ENCODE results near the gene UBE2S. TPM values are rescaled to one million over a fixed set of nuclear protein-coding genes. Genes with fewer than 3 reads are reported as not detected.

The UBE2S gene
- total RNA-seq, 3 donors from 2014 or later, result 7.2 to 9.0 (median 8.9) TPM

DNA sequence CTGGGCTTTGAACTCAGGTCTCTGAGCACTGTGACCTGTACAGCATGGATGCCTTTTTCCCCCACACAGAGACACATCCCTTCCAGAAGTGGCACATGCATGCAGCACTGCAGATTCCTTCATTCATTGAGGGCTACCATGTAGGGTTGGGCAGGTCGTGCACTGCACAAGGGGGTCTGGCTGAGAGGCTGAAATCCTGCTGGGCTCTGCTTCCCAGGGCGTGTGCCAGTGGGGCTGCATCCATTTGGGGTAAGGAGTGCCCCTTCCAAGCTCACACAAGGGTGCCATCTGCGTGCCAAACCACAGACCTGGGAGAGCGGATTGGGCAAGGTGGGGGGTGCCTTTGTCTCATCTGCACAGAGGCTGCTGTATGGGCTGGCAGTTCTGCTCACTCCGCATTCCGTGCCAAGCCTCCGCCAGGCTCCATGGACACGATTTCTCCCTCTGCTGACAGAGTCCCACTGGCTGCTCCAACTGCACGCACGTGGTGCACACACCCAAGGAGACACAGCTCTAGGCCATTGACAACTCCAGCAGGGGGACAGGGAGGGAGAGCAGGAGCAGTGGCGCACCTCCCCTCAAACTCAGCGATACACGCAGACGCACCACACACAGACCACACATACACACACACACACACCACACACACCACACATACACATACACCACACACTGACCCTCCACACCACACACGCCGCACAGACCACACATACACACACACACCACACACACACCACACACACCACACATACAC lies 40.0 kb upstream of the UBE2S start:
- Histone ChIP-seq H3K4me1 (peaks cover 0 to 14% of the 10 kb centered on the region in 2 donors), H3K4me3 (no peak overlapping the region), H3K27me3 (peaks cover 14 to 57% of the 10 kb centered on the region in 2 donors), H3K27ac (no peak overlapping the region), H3K9me3 (no peaks in the 10 kb centered on the region), H3K36me3 (no peaks in the 10 kb centered on the region)
- no peak for DNase-seq (ENCODE audit: low spot score in 2 of 2)
- intact Hi-C loops (cut with DNase I; ENCODE audit: low total_unique reads), result no loop called here
- no peak for TF ChIP-seq POLR2AphosphoS5 (IDR thresholded peaks at IDR 0.05)
- no peak for TF ChIP-seq POLR2A (IDR thresholded peaks at IDR 0.05)
- TF ChIP-seq, protein P1, sequence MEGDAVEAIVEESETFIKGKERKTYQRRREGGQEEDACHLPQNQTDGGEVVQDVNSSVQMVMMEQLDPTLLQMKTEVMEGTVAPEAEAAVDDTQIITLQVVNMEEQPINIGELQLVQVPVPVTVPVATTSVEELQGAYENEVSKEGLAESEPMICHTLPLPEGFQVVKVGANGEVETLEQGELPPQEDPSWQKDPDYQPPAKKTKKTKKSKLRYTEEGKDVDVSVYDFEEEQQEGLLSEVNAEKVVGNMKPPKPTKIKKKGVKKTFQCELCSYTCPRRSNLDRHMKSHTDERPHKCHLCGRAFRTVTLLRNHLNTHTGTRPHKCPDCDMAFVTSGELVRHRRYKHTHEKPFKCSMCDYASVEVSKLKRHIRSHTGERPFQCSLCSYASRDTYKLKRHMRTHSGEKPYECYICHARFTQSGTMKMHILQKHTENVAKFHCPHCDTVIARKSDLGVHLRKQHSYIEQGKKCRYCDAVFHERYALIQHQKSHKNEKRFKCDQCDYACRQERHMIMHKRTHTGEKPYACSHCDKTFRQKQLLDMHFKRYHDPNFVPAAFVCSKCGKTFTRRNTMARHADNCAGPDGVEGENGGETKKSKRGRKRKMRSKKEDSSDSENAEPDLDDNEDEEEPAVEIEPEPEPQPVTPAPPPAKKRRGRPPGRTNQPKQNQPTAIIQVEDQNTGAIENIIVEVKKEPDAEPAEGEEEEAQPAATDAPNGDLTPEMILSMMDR (IDR thresholded peaks at IDR 0.05), result no peak

DNA sequence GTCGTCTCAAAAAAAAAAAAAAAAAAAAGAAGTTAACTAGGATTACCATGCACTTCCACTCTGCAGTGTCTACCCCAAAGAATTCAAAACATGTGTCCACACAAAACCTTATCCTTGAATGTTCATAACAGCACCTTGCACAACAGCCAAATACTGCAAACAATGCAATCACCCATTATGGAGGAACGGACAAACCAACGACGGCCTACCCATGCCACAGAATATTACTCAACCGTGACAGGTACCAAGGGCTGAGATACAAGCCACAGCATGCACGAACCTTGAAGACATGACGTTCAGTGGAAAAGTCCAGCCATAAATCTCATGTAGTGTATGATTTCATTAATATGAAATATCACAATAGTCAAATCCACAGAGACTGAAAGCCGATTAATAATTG lies 38.5 kb upstream of the UBE2S start:
- TF ChIP-seq, protein P1 (IDR thresholded peaks at IDR 0.05), result no peak
- TF ChIP-seq POLR2AphosphoS5 (IDR thresholded peaks at IDR 0.05) (no peak), POLR2A (IDR thresholded peaks at IDR 0.05) (no peak)
- H3K27ac ChIP-seq, result no peak overlapping the region
- intact Hi-C loops (cut with DNase I; ENCODE audit: low total_unique reads), result no loop called here
- H3K27me3 ChIP-seq, result peaks cover 10 to 54% of the 10 kb centered on the region in 2 donors
- no peaks in the 10 kb centered on the region for H3K9me3 ChIP-seq
- H3K4me3 ChIP-seq, result no peak overlapping the region
- no peak for DNase-seq (ENCODE audit: low spot score in 2 of 2)
- no peaks in the 10 kb centered on the region for H3K36me3 ChIP-seq
- no peaks in the 10 kb centered on the region for H3K4me1 ChIP-seq

- TF ChIP-seq, protein P1 (IDR thresholded peaks at IDR 0.05), result no peak
- TF ChIP-seq POLR2AphosphoS5 (IDR thresholded peaks at IDR 0.05) (no peak), POLR2A (IDR thresholded peaks at IDR 0.05) (no peak)
- Histone ChIP-seq H3K27me3 (peaks cover 13 to 63% of the 10 kb centered on the region in 2 donors), H3K4me1 (no peaks in the 10 kb centered on the region), H3K36me3 (no peaks in the 10 kb centered on the region), H3K9me3 (no peaks in the 10 kb centered on the region), H3K4me3 (no peak overlapping the region), H3K27ac (no peak overlapping the region)
- intact Hi-C loops (cut with DNase I; ENCODE audit: low total_unique reads), result no loop called here
- DNase-seq (ENCODE audit: low spot score in 2 of 2), result no peak
These were observed 37.1 kb upstream of the UBE2S start for GRCh38 chr19:55444646-55445045.

DNA sequence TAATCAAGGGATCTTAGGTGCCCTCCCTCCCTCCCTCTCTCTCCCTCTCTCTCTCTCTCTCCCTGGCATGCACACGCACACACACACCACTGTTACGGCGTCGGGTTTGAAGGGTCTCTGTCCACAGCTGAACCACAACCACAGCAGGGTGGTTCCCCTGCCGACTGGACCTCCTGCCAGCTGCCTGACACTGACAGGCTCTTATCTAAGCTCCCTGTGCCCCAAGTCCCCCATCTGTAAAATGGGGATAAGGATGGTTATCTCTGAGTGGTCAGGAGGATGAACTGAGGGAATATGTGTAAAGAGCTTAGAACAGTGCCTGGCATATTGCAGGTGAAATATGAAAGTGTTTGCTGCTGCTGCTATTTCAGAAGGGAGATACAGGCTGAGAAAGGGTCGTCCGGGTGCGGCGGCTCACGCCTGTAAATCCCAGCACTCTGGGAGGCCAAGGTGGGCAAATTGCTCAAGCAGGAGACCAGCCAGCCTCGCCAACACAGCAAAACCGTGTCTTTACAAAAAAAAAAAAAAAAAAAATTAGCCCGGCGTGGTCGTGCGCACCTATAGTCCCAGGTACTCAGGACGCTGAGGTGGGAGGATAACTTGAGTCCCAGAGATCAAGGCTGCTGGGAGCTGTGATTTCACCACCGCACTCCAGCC lies 36.4 kb upstream of the UBE2S start:
- no peak for DNase-seq (ENCODE audit: low spot score in 2 of 2)
- Histone ChIP-seq H3K4me1 (no peaks in the 10 kb centered on the region), H3K9me3 (no peaks in the 10 kb centered on the region), H3K27ac (no peak overlapping the region), H3K36me3 (no peaks in the 10 kb centered on the region), H3K4me3 (no peak overlapping the region), H3K27me3 (peaks cover 19 to 64% of the 10 kb centered on the region in 2 donors)
- intact Hi-C loops (cut with DNase I; ENCODE audit: low total_unique reads), result no loop called here
- TF ChIP-seq POLR2A (IDR thresholded peaks at IDR 0.05) (no peak), POLR2AphosphoS5 (IDR thresholded peaks at IDR 0.05) (no peak)
- TF ChIP-seq, protein P1 (IDR thresholded peaks at IDR 0.05), result no peak

Data from breast epithelium (tissue), 4 donors.